Measurements from ENCODE around the gene ZNF57.
"Not testable (repeated sequence)": the region's sequence is repeated elsewhere in the genome, so short reads cannot be mapped to it uniquely, and the experiment has no call there.

Gene ZNF57

GRCh38 chr19:2952953-2953481 is 52.3 kb downstream of the ZNF57 start:
- no peak for DNase-seq (ENCODE audit: low read depth)

GRCh38 chr19:2957160-2957559 is 56.4 kb downstream of the ZNF57 start:
- DNase-seq (ENCODE audit: low read depth): no peak

GRCh38 chr19:2960120-2960519 is 59.4 kb downstream of the ZNF57 start:
- no peak for DNase-seq (ENCODE audit: low read depth)

GRCh38 chr19:2962018-2962670 is 61.4 kb downstream of the ZNF57 start:
- no peak for DNase-seq (ENCODE audit: low read depth)

- DNase-seq (ENCODE audit: low read depth): no peak
Observed at GRCh38 chr19:2963122-2963521, 62.4 kb downstream of the ZNF57 start.

GRCh38 chr19:2963631-2964030 is 62.9 kb downstream of the ZNF57 start:
- DNase-seq (ENCODE audit: low read depth): not testable (repeated sequence)

DNA sequence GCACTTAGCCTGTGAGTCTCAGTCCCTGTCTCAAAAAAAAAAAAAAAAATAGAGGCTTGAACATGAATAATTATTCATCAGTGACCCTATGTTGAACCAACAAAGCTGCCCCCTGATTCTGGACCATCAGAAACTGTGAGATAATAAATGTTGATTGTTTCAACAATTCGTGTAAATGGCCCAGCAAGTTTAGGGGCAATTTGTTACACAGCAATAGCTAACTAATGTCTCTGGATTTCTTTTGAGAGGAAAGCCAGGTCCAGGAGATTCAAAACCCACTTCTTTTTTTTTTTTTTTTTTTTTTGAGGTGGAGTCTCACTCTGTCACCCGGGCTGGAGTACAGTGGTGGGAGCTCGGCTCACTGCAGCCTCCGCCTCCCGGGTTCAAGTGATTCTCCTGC is 64.1 kb downstream of the ZNF57 start:
- no peak for DNase-seq (ENCODE audit: low read depth)

DNA sequence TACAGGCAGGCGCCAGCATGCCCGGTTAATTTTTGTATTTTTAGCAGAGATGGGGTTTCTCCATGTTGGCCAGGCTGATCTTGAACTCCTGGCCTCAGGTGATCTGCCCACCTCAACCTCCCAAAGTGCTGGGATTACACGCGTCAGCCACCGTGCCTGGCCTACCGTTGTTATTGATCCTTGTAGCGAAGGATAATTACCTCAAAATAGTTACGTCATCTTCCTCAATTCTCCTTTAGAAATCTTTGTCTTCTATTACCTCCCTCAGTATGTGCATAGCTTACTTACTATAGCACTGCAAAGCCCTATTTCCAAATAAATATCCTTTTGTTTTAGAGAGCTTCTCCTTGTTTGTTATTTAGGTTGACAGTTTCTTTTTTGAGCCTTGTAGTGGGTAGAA is 67.2 kb downstream of the ZNF57 start:
- DNase-seq (ENCODE audit: low read depth): no peak

Data from stimulated activated CD8-positive, alpha-beta memory T cell treated with anti-CD3 and anti-CD28 coated beads, Interleukin-7, amount 100 ng/mL, for 24 hours (primary cell).